Lower leg skin (tissue), 3 donors: ENCODE measurements around the gene TRIM16.
"Not testable (repeated sequence)": the region's sequence is repeated elsewhere in the genome, so short reads cannot be mapped to it uniquely, and the experiment has no call there.

Experiments
- POLR2A ChIP-seq, 2 donors: fragments of 450-650 bp; IDR thresholded peaks; one replicate each; pipeline ENCODE4 v1.6.1; 2016 to 2017; ENCODE audit warnings: antibody characterized with exemption in 2 of 2, mild to moderate bottlenecking in 1 of 2, moderate library complexity in 1 of 2
- TF ChIP-seq, protein P1 (sequence below), 3 donors: fragments of 450-650 bp; IDR thresholded peaks; one replicate each; pipeline ENCODE4 v1.5.1; 2016; ENCODE audit warnings: antibody characterized with exemption in 3 of 3, mild to moderate bottlenecking in 3 of 3, moderate library complexity in 2 of 3

DNA sequence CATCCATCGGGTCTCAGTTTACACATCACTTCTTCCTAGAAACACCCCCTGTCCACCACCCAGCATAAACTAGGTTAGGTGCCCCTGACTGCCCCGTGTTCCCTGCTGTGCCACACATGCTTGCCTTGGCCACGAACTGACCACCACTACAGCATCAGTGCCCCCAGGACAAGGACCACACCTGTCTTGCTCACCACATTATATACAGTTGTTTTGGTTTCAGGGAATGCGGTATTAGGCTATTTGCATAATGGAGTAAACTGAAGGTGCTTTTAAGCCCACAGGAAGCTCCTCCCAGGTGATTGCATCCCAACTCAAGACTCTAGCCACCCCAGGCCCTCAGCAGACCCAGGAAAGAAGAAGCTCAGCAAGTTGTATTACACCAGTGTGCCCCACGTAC lies 100.8 kb downstream of the TRIM16 start:
- not testable (repeated sequence) for TF ChIP-seq POLR2A (IDR thresholded peaks at IDR 0.05)
- TF ChIP-seq, protein P1, sequence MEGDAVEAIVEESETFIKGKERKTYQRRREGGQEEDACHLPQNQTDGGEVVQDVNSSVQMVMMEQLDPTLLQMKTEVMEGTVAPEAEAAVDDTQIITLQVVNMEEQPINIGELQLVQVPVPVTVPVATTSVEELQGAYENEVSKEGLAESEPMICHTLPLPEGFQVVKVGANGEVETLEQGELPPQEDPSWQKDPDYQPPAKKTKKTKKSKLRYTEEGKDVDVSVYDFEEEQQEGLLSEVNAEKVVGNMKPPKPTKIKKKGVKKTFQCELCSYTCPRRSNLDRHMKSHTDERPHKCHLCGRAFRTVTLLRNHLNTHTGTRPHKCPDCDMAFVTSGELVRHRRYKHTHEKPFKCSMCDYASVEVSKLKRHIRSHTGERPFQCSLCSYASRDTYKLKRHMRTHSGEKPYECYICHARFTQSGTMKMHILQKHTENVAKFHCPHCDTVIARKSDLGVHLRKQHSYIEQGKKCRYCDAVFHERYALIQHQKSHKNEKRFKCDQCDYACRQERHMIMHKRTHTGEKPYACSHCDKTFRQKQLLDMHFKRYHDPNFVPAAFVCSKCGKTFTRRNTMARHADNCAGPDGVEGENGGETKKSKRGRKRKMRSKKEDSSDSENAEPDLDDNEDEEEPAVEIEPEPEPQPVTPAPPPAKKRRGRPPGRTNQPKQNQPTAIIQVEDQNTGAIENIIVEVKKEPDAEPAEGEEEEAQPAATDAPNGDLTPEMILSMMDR (IDR thresholded peaks at IDR 0.05): not testable (repeated sequence)
